ENCODE data around the gene NUB1.
A peak's percentile ranks its signal among the peaks of the same experiment; 100 is the strongest.

NUB1 gene

GRCh38 chr7:151378496-151379192, 37.0 kb downstream of the NUB1 start:
- Histone ChIP-seq H3K27ac (ENCODE audit: low read depth, low read length) (no peak overlapping the region), H3K4me3 (ENCODE audit: low read depth, low read length) (no peak overlapping the region), H3K9me3 (ENCODE audit: control insufficient read depth, insufficient read depth, low read length) (no peaks in the 10 kb centered on the region), H3K27me3 (ENCODE audit: control insufficient read depth, insufficient read depth, low read length) (peaks cover 22% of the 10 kb centered on the region), H3K36me3 (ENCODE audit: control insufficient read depth, insufficient read depth, low read length) (peaks cover 12% of the 10 kb centered on the region; the same call in 1 of the 2 replicates), H3K9ac (ENCODE audit: low read depth, low read length) (no peak overlapping the region), H3K4me1 (ENCODE audit: control insufficient read depth, insufficient read depth, low read length) (peaks cover 8% of the 10 kb centered on the region; the same call in 1 of the 2 replicates)

- Histone ChIP-seq H3K27me3 (ENCODE audit: control insufficient read depth, insufficient read depth, low read length) (peaks cover 28% of the 10 kb centered on the region), H3K27ac (ENCODE audit: low read depth, low read length) (no peak overlapping the region), H3K36me3 (ENCODE audit: control insufficient read depth, insufficient read depth, low read length) (peaks cover 12% of the 10 kb centered on the region; the same call in 1 of the 2 replicates), H3K4me1 (ENCODE audit: control insufficient read depth, insufficient read depth, low read length) (peaks cover 6% of the 10 kb centered on the region; the same call in 1 of the 2 replicates), H3K9me3 (ENCODE audit: control insufficient read depth, insufficient read depth, low read length) (no peaks in the 10 kb centered on the region), H3K4me3 (ENCODE audit: low read depth, low read length) (no peak overlapping the region), H3K9ac (ENCODE audit: low read depth, low read length) (no peak overlapping the region)
Measured at GRCh38 chr7:151379193-151379520, 37.5 kb downstream of the NUB1 start.

GRCh38 chr7:151379534-151380198, 38.1 kb downstream of the NUB1 start:
- peaks cover 32% of the 10 kb centered on the region for H3K27me3 ChIP-seq (ENCODE audit: control insufficient read depth, insufficient read depth, low read length)
- no peaks in the 10 kb centered on the region for H3K9me3 ChIP-seq (ENCODE audit: control insufficient read depth, insufficient read depth, low read length)
- H3K9ac ChIP-seq (ENCODE audit: low read depth, low read length), result no peak overlapping the region
- H3K27ac ChIP-seq (ENCODE audit: low read depth, low read length), result no peak overlapping the region
- H3K36me3 ChIP-seq (ENCODE audit: control insufficient read depth, insufficient read depth, low read length), result peaks cover 12% of the 10 kb centered on the region; the same call in 1 of the 2 replicates
- H3K4me1 ChIP-seq (ENCODE audit: control insufficient read depth, insufficient read depth, low read length), result peaks cover 6% of the 10 kb centered on the region; the same call in 1 of the 2 replicates
- no peak overlapping the region for H3K4me3 ChIP-seq (ENCODE audit: low read depth, low read length)

- peaks cover 12% of the 10 kb centered on the region; the same call in 1 of the 2 replicates for H3K36me3 ChIP-seq (ENCODE audit: control insufficient read depth, insufficient read depth, low read length)
- H3K27ac ChIP-seq (ENCODE audit: low read depth, low read length), result peak overlapping the region; percentile 26
- no peaks in the 10 kb centered on the region for H3K9me3 ChIP-seq (ENCODE audit: control insufficient read depth, insufficient read depth, low read length)
- H3K27me3 ChIP-seq (ENCODE audit: control insufficient read depth, insufficient read depth, low read length), result peaks cover 32% of the 10 kb centered on the region
- H3K9ac ChIP-seq (ENCODE audit: low read depth, low read length), result no peak overlapping the region
- H3K4me3 ChIP-seq (ENCODE audit: low read depth, low read length), result no peak overlapping the region; the same call in 1 of the 2 replicates
- peaks cover 6% of the 10 kb centered on the region; the same call in 1 of the 2 replicates for H3K4me1 ChIP-seq (ENCODE audit: control insufficient read depth, insufficient read depth, low read length)
Measured at GRCh38 chr7:151380199-151381097, 38.8 kb downstream of the NUB1 start.

- peak overlapping the region; percentile 26 for H3K27ac ChIP-seq (ENCODE audit: low read depth, low read length)
- peaks cover 10% of the 10 kb centered on the region; the same call in 1 of the 2 replicates for H3K36me3 ChIP-seq (ENCODE audit: control insufficient read depth, insufficient read depth, low read length)
- no peaks in the 10 kb centered on the region for H3K9me3 ChIP-seq (ENCODE audit: control insufficient read depth, insufficient read depth, low read length)
- peaks cover 32% of the 10 kb centered on the region for H3K27me3 ChIP-seq (ENCODE audit: control insufficient read depth, insufficient read depth, low read length)
- peak overlapping the region; percentile 53; the same call in 1 of the 2 replicates for H3K4me3 ChIP-seq (ENCODE audit: low read depth, low read length)
- peaks cover 6% of the 10 kb centered on the region; the same call in 1 of the 2 replicates for H3K4me1 ChIP-seq (ENCODE audit: control insufficient read depth, insufficient read depth, low read length)
- no peak overlapping the region for H3K9ac ChIP-seq (ENCODE audit: low read depth, low read length)
Measured at GRCh38 chr7:151381098-151381347, 39.4 kb downstream of the NUB1 start.

- Histone ChIP-seq H3K27me3 (ENCODE audit: control insufficient read depth, insufficient read depth, low read length) (peaks cover 32% of the 10 kb centered on the region), H3K4me3 (ENCODE audit: low read depth, low read length) (peak overlapping the region; percentile 53), H3K9ac (ENCODE audit: low read depth, low read length) (no peak overlapping the region), H3K27ac (ENCODE audit: low read depth, low read length) (peak overlapping the region; percentile 26), H3K36me3 (ENCODE audit: control insufficient read depth, insufficient read depth, low read length) (peaks cover 5% of the 10 kb centered on the region; the same call in 1 of the 2 replicates), H3K4me1 (ENCODE audit: control insufficient read depth, insufficient read depth, low read length) (peaks cover 6% of the 10 kb centered on the region; the same call in 1 of the 2 replicates), H3K9me3 (ENCODE audit: control insufficient read depth, insufficient read depth, low read length) (no peaks in the 10 kb centered on the region)
Measured at GRCh38 chr7:151381348-151382078, 39.9 kb downstream of the NUB1 start.

- H3K36me3 ChIP-seq (ENCODE audit: control insufficient read depth, insufficient read depth, low read length), result no peaks in the 10 kb centered on the region
- peak overlapping the region; percentile 53 for H3K4me3 ChIP-seq (ENCODE audit: low read depth, low read length)
- H3K4me1 ChIP-seq (ENCODE audit: control insufficient read depth, insufficient read depth, low read length), result peaks cover 6% of the 10 kb centered on the region; the same call in 1 of the 2 replicates
- no peak overlapping the region for H3K27ac ChIP-seq (ENCODE audit: low read depth, low read length)
- no peak overlapping the region for H3K9ac ChIP-seq (ENCODE audit: low read depth, low read length)
- no peaks in the 10 kb centered on the region for H3K9me3 ChIP-seq (ENCODE audit: control insufficient read depth, insufficient read depth, low read length)
- peaks cover 32% of the 10 kb centered on the region for H3K27me3 ChIP-seq (ENCODE audit: control insufficient read depth, insufficient read depth, low read length)
Measured at GRCh38 chr7:151382079-151382885, 40.7 kb downstream of the NUB1 start.

GRCh38 chr7:151383638-151384351, 42.2 kb downstream of the NUB1 start:
- H3K27ac ChIP-seq (ENCODE audit: low read depth, low read length), result no peak overlapping the region
- no peaks in the 10 kb centered on the region for H3K9me3 ChIP-seq (ENCODE audit: control insufficient read depth, insufficient read depth, low read length)
- H3K4me3 ChIP-seq (ENCODE audit: low read depth, low read length), result no peak overlapping the region
- H3K36me3 ChIP-seq (ENCODE audit: control insufficient read depth, insufficient read depth, low read length), result no peaks in the 10 kb centered on the region
- peaks cover 6% of the 10 kb centered on the region; the same call in 1 of the 2 replicates for H3K4me1 ChIP-seq (ENCODE audit: control insufficient read depth, insufficient read depth, low read length)
- peaks cover 32% of the 10 kb centered on the region for H3K27me3 ChIP-seq (ENCODE audit: control insufficient read depth, insufficient read depth, low read length)
- H3K9ac ChIP-seq (ENCODE audit: low read depth, low read length), result no peak overlapping the region

GRCh38 chr7:151384352-151384697, 42.7 kb downstream of the NUB1 start:
- Histone ChIP-seq H3K4me3 (ENCODE audit: low read depth, low read length) (no peak overlapping the region), H3K9me3 (ENCODE audit: control insufficient read depth, insufficient read depth, low read length) (no peaks in the 10 kb centered on the region), H3K9ac (ENCODE audit: low read depth, low read length) (no peak overlapping the region), H3K4me1 (ENCODE audit: control insufficient read depth, insufficient read depth, low read length) (peaks cover 6% of the 10 kb centered on the region; the same call in 1 of the 2 replicates), H3K27ac (ENCODE audit: low read depth, low read length) (no peak overlapping the region), H3K27me3 (ENCODE audit: control insufficient read depth, insufficient read depth, low read length) (peaks cover 32% of the 10 kb centered on the region), H3K36me3 (ENCODE audit: control insufficient read depth, insufficient read depth, low read length) (no peaks in the 10 kb centered on the region)

All from HUES48 (cell line).